Neural progenitor cell (in vitro differentiated cells): Measurements from ENCODE around the gene ELMOD2.

Experiments used
- CTCF ChIP-seq: fragments of 200-600 bp; sonication (generic); IDR thresholded peaks from 2 replicates; pipeline ENCODE4 v1.5.1; 2017; ENCODE audit warnings: antibody characterized with exemption, mild to moderate bottlenecking
- EZH2 ChIP-seq: fragments of 200-600 bp; sonication (generic); IDR thresholded peaks from 2 replicates; pipeline ENCODE4 v1.6.1; 2017; ENCODE audit warnings: antibody characterized with exemption, mild to moderate bottlenecking, moderate library complexity
- EZH2phosphoT487 ChIP-seq: fragments of 200-600 bp; sonication (generic); IDR thresholded peaks from 2 replicates; pipeline ENCODE4 v1.6.1; 2017; ENCODE audit warnings: antibody characterized with exemption

GRCh38 chr4:140533951-140534480 lies 10.0 kb downstream of the ELMOD2 start:
- TF ChIP-seq CTCF: no peak
- TF ChIP-seq EZH2: no peak
- no peak for TF ChIP-seq EZH2phosphoT487
